SJCRH30 (cell line): ENCODE results near the gene TTLL4. TPM values are rescaled to one million over a fixed set of nuclear protein-coding genes. Genes with fewer than 3 reads are reported as not detected.

Source experiments
- total RNA-seq: library from RNA; depleted of rRNA; stranded (reverse); fragments of >200 nt; shearing (Covaris generic); gene quantifications from 2 replicates; pipeline ENCODE4 v1.2.3, GENCODE V29; 2014; rRNA removed

Gene TTLL4
- total RNA-seq, 1 experiment from 2014 or later: 60.8 TPM

Other genes with a start within 250 kb of the TTLL4 start
- gene USP37, start 142.5 kb upstream of the TTLL4 start, total RNA-seq: 30.2 and 34.9 TPM in 2 replicates
- gene CNOT9, start 142.0 kb upstream of the TTLL4 start, total RNA-seq: 166 and 188 TPM in 2 replicates
- 0.71 and 0.75 TPM in 2 replicates for gene PLCD4, start 102.9 kb upstream of the TTLL4 start, total RNA-seq
- 14.6 and 15.0 TPM in 2 replicates for gene ZNF142, start 51.2 kb upstream of the TTLL4 start, total RNA-seq
- 33.7 and 34.6 TPM in 2 replicates for gene BCS1L, start 51.2 kb upstream of the TTLL4 start, total RNA-seq
- gene RNF25, start 38.8 kb upstream of the TTLL4 start, total RNA-seq: 18.5 and 22.6 TPM in 2 replicates
- 11.2 and 14.9 TPM in 2 replicates for gene STK36, start 38.7 kb upstream of the TTLL4 start, total RNA-seq
- 3.2 and 3.6 TPM in 2 replicates for gene CYP27A1, start 71.3 kb downstream of the TTLL4 start, total RNA-seq
- 0.13 and 0.16 TPM in 2 replicates for gene PRKAG3, start 121.0 kb downstream of the TTLL4 start, total RNA-seq
- gene WNT6, start 149.0 kb downstream of the TTLL4 start, total RNA-seq: 0.08 and 0.10 TPM in 2 replicates
- gene WNT10A, start 170.0 kb downstream of the TTLL4 start, total RNA-seq: 0.10 and 0.28 TPM in 2 replicates
- gene CDK5R2, start 248.8 kb downstream of the TTLL4 start, total RNA-seq: 0.14 TPM in 1 of 2 replicates, not detected in the other